Skin of body (tissue), 2 donors: ENCODE measurements around the gene TMEM212. TPM values are rescaled to one million over a fixed set of nuclear protein-coding genes. Genes with fewer than 3 reads are reported as not detected.
"Not testable (repeated sequence)": the region's sequence is repeated elsewhere in the genome, so short reads cannot be mapped to it uniquely, and the experiment has no call there.

ENCODE experiments used
- DNase-seq: peaks from one replicate; lab custom pipeline; 2025; lab: John Stamatoyannopoulos, UW
- total RNA-seq: library from RNA; depleted of rRNA; stranded (reverse); fragments of >200 nt; gene quantifications from one replicate; pipeline ENCODE4 v1.2.3, GENCODE V29; 2014

Gene TMEM212
- total RNA-seq, 1 donor from 2014 or later, result not detected

DNA sequence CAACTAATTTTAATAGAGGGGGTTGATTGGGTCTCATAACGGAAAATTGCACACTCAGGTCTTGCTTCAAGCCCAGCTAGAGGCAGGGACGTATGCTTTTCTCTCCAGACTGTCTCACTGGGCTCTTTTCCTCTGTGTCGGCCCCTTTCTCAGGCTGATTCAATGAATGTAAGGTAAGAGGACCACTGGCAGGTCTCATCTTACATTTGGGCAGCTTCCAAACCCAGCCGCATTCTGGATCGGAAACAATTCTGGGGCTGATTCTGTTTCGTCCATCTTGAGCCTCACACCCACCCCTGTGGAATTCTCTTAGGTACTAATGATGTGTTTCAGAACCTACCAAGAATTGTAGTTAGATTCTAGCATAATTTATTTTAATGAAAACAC, 40.7 kb downstream of the TMEM212 start:
- no peak for DNase-seq

DNA sequence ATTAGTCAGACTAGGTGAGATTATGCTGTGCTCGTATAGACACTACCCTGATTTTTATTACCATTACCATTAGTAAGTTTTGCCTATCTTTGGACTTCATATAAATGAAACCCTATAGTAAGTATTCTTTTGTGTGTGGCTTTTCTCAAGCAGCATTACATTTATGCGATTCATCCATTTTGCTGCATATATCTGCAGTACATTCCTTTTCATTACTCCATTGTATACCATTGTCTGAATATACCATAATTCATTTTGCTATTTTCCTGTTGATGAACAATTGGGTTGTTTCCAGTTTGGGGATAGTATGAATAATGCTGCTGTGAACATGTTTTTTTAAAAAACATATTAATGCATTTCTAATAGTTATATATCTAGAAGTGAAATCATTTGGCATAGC, 45.3 kb downstream of the TMEM212 start:
- DNase-seq, result no peak

- no peak for DNase-seq
Measured at GRCh38 chr3:171890398-171890797, 47.2 kb downstream of the TMEM212 start.

DNA sequence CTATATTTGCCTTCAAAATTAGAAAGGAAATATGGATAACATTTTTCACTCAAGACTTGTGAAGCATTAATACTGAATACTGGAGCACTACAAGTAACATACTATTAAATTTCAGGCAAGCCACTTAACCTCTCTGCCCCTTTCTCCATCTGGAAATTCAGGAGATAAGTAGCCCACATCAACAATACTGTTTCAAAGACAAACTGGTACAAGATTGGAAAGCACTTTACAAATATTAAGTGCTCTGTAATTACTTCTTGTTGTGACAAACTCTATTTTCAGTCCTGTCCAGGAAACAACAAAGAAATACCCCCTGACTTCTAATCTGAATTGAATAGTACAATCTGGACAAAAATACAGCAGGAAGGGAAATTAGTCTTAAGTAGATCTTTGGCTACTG, 49.3 kb downstream of the TMEM212 start:
- no peak for DNase-seq

GRCh38 chr3:171895291-171895690, 52.1 kb downstream of the TMEM212 start:
- DNase-seq, result no peak

- no peak for DNase-seq
Measured at GRCh38 chr3:171895900-171896299, 52.8 kb downstream of the TMEM212 start.

DNA sequence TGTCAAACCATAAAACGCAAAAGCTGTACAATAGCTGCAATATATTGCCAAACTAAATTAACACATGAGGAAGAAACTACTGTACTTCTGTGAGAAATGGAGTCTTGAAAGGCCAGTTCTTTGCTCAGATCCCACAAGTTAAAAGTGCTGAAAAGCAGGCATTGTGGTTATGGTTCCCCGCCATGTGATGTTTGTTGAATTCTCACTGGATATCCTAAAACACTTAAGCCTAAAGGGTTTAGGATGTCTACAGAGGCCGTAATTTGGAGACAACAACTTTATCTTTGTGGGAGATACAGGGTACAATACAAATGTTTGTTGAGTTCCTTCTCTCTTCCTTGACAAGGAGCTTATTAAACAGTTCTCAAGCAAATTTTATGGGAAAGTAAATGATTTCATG, 53.2 kb downstream of the TMEM212 start:
- no peak for DNase-seq

GRCh38 chr3:171898192-171898591, 55.0 kb downstream of the TMEM212 start:
- no peak for DNase-seq

GRCh38 chr3:171900446-171900845, 57.3 kb downstream of the TMEM212 start:
- DNase-seq, result no peak

GRCh38 chr3:171901615-171902312, 58.6 kb downstream of the TMEM212 start:
- no peak for DNase-seq

- DNase-seq, result peak; percentile 24
Measured at GRCh38 chr3:171904829-171905228, 61.7 kb downstream of the TMEM212 start.

GRCh38 chr3:171906503-171906902, 63.4 kb downstream of the TMEM212 start:
- DNase-seq, result not testable (repeated sequence)

DNA sequence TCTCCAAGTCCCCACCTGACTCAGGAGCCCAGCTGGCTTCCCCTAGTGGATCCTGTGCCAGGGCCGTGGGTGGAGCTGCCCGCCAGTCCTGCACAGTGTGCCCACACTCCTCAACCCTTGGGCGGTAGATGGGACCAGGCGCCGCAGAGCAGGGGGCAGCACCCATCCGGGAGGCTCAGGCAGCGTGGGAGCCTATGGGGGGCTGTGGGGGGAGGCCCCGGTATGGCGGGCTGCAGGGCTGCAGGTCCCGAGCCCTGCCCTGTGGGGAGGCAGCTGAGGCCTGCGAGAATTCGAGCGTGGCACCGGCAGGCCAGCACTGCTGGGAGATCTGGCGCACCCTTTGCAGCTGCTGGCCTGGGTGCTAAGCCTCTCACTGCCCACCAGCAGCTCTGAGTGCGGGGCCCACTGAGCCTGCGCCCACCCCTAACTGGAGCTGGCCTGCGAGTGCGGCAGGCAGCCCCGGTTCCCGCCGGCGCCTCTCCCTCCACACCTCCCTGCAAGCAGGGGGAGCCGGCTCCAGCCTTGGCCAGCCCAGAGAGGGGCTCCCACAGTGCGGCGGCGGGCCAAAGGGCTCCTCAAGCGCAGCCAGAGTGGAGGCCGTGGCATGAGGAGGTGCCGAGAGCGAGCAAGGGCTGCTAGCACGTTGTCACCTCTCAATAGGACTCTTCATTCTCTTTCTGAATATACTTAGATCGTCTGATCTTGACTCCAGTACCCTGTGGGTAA, 64.0 kb downstream of the TMEM212 start:
- no peak for DNase-seq

GRCh38 chr3:171907761-171908160, 64.6 kb downstream of the TMEM212 start:
- no peak for DNase-seq

GRCh38 chr3:171908731-171909130, 65.6 kb downstream of the TMEM212 start:
- no peak for DNase-seq

Other genes with a start within 250 kb of the TMEM212 start
- 51.5 TPM for gene PLD1, start 32.9 kb upstream of the TMEM212 start, total RNA-seq
- 169 TPM for gene FNDC3B, start 196.2 kb downstream of the TMEM212 start, total RNA-seq